ENCODE measurements around the gene TFG.

TFG gene

GRCh38 chr3:100682854-100683760 is 26.2 kb upstream of the TFG start:
- Histone ChIP-seq H3K4me1 (ENCODE audit: control insufficient read depth, insufficient read depth, low read length) (no peaks in the 10 kb centered on the region), H3K27me3 (ENCODE audit: control insufficient read depth, insufficient read depth, low read length, poor library complexity, severe bottlenecking) (no peaks in the 10 kb centered on the region), H3K4me3 (ENCODE audit: insufficient read depth, low read depth, low read length) (no peak overlapping the region), H3K9me3 (ENCODE audit: control insufficient read depth, low read length) (no peaks in the 10 kb centered on the region), H3K27ac (ENCODE audit: insufficient read depth, low read depth, low read length, poor library complexity, severe bottlenecking) (no peak overlapping the region), H3K36me3 (ENCODE audit: control insufficient read depth, insufficient read depth, low read length) (no peaks in the 10 kb centered on the region)
- WGBS, 2 experiments: 91 to 92% methylated on average over 18 of the region's 18 CpGs

GRCh38 chr3:100693225-100693624 is 16.1 kb upstream of the TFG start:
- Histone ChIP-seq H3K27me3 (ENCODE audit: control insufficient read depth, insufficient read depth, low read length, poor library complexity, severe bottlenecking) (no peaks in the 10 kb centered on the region), H3K9me3 (ENCODE audit: control insufficient read depth, low read length) (no peaks in the 10 kb centered on the region), H3K4me1 (ENCODE audit: control insufficient read depth, insufficient read depth, low read length) (no peaks in the 10 kb centered on the region), H3K27ac (ENCODE audit: insufficient read depth, low read depth, low read length, poor library complexity, severe bottlenecking) (no peak overlapping the region), H3K4me3 (ENCODE audit: insufficient read depth, low read depth, low read length) (no peak overlapping the region), H3K36me3 (ENCODE audit: control insufficient read depth, insufficient read depth, low read length) (no peaks in the 10 kb centered on the region)

- Histone ChIP-seq H3K27ac (ENCODE audit: insufficient read depth, low read depth, low read length, poor library complexity, severe bottlenecking) (no peak overlapping the region), H3K9me3 (ENCODE audit: control insufficient read depth, low read length) (no peaks in the 10 kb centered on the region), H3K27me3 (ENCODE audit: control insufficient read depth, insufficient read depth, low read length, poor library complexity, severe bottlenecking) (peaks cover 4% of the 10 kb centered on the region), H3K36me3 (ENCODE audit: control insufficient read depth, insufficient read depth, low read length) (no peaks in the 10 kb centered on the region), H3K4me1 (ENCODE audit: control insufficient read depth, insufficient read depth, low read length) (no peaks in the 10 kb centered on the region), H3K4me3 (ENCODE audit: insufficient read depth, low read depth, low read length) (no peak overlapping the region)
- WGBS, 2 experiments: 92 to 97% methylated on average over 2 of the region's 2 CpGs
These were observed 13.6 kb upstream of the TFG start for GRCh38 chr3:100695696-100696095.

GRCh38 chr3:100696161-100696560 is 13.1 kb upstream of the TFG start:
- no peaks in the 10 kb centered on the region for H3K9me3 ChIP-seq (ENCODE audit: control insufficient read depth, low read length)
- peaks cover 4% of the 10 kb centered on the region for H3K27me3 ChIP-seq (ENCODE audit: control insufficient read depth, insufficient read depth, low read length, poor library complexity, severe bottlenecking)
- H3K27ac ChIP-seq (ENCODE audit: insufficient read depth, low read depth, low read length, poor library complexity, severe bottlenecking): no peak overlapping the region
- WGBS, 2 experiments: 92 to 94% methylated on average over 3 of the region's 3 CpGs
- no peaks in the 10 kb centered on the region for H3K36me3 ChIP-seq (ENCODE audit: control insufficient read depth, insufficient read depth, low read length)
- H3K4me1 ChIP-seq (ENCODE audit: control insufficient read depth, insufficient read depth, low read length): no peaks in the 10 kb centered on the region
- no peak overlapping the region for H3K4me3 ChIP-seq (ENCODE audit: insufficient read depth, low read depth, low read length)

- Histone ChIP-seq H3K27ac (ENCODE audit: insufficient read depth, low read depth, low read length, poor library complexity, severe bottlenecking) (no peak overlapping the region), H3K4me3 (ENCODE audit: insufficient read depth, low read depth, low read length) (no peak overlapping the region), H3K4me1 (ENCODE audit: control insufficient read depth, insufficient read depth, low read length) (no peaks in the 10 kb centered on the region), H3K36me3 (ENCODE audit: control insufficient read depth, insufficient read depth, low read length) (no peaks in the 10 kb centered on the region), H3K9me3 (ENCODE audit: control insufficient read depth, low read length) (no peaks in the 10 kb centered on the region), H3K27me3 (ENCODE audit: control insufficient read depth, insufficient read depth, low read length, poor library complexity, severe bottlenecking) (peaks cover 4% of the 10 kb centered on the region)
- WGBS, 2 experiments: 89 to 90% methylated on average over 7 of the region's 7 CpGs
These were observed 12.1 kb upstream of the TFG start for GRCh38 chr3:100697172-100697571.

GRCh38 chr3:100697723-100698285 is 11.5 kb upstream of the TFG start:
- H3K4me3 ChIP-seq (ENCODE audit: insufficient read depth, low read depth, low read length): no peak overlapping the region
- no peak overlapping the region for H3K27ac ChIP-seq (ENCODE audit: insufficient read depth, low read depth, low read length, poor library complexity, severe bottlenecking)
- no peaks in the 10 kb centered on the region for H3K36me3 ChIP-seq (ENCODE audit: control insufficient read depth, insufficient read depth, low read length)
- H3K4me1 ChIP-seq (ENCODE audit: control insufficient read depth, insufficient read depth, low read length): no peaks in the 10 kb centered on the region
- no peaks in the 10 kb centered on the region for H3K9me3 ChIP-seq (ENCODE audit: control insufficient read depth, low read length)
- peaks cover 9% of the 10 kb centered on the region for H3K27me3 ChIP-seq (ENCODE audit: control insufficient read depth, insufficient read depth, low read length, poor library complexity, severe bottlenecking)
- 90 to 96% methylated on average over 5 of the region's 5 CpGs for WGBS, 2 experiments

GRCh38 chr3:100698736-100699135 is 10.6 kb upstream of the TFG start:
- Histone ChIP-seq H3K27ac (ENCODE audit: insufficient read depth, low read depth, low read length, poor library complexity, severe bottlenecking) (no peak overlapping the region), H3K4me3 (ENCODE audit: insufficient read depth, low read depth, low read length) (no peak overlapping the region), H3K9me3 (ENCODE audit: control insufficient read depth, low read length) (no peaks in the 10 kb centered on the region), H3K27me3 (ENCODE audit: control insufficient read depth, insufficient read depth, low read length, poor library complexity, severe bottlenecking) (peaks cover 16% of the 10 kb centered on the region), H3K36me3 (ENCODE audit: control insufficient read depth, insufficient read depth, low read length) (no peaks in the 10 kb centered on the region), H3K4me1 (ENCODE audit: control insufficient read depth, insufficient read depth, low read length) (no peaks in the 10 kb centered on the region)
- 89 to 97% methylated on average over 2 to 3 of the region's 3 CpGs for WGBS, 2 experiments

GRCh38 chr3:100700708-100701107 is 8.6 kb upstream of the TFG start:
- H3K4me1 ChIP-seq (ENCODE audit: control insufficient read depth, insufficient read depth, low read length): no peaks in the 10 kb centered on the region
- no peak overlapping the region for H3K4me3 ChIP-seq (ENCODE audit: insufficient read depth, low read depth, low read length)
- H3K9me3 ChIP-seq (ENCODE audit: control insufficient read depth, low read length): no peaks in the 10 kb centered on the region
- WGBS, 2 experiments: 88 to 96% methylated on average over 2 to 3 of the region's 5 CpGs
- peaks cover 36% of the 10 kb centered on the region for H3K27me3 ChIP-seq (ENCODE audit: control insufficient read depth, insufficient read depth, low read length, poor library complexity, severe bottlenecking)
- no peak overlapping the region for H3K27ac ChIP-seq (ENCODE audit: insufficient read depth, low read depth, low read length, poor library complexity, severe bottlenecking)
- no peaks in the 10 kb centered on the region for H3K36me3 ChIP-seq (ENCODE audit: control insufficient read depth, insufficient read depth, low read length)

GRCh38 chr3:100702082-100702979 is 7.0 kb upstream of the TFG start:
- Histone ChIP-seq H3K4me3 (ENCODE audit: insufficient read depth, low read depth, low read length) (no peak overlapping the region), H3K9me3 (ENCODE audit: control insufficient read depth, low read length) (no peaks in the 10 kb centered on the region), H3K27ac (ENCODE audit: insufficient read depth, low read depth, low read length, poor library complexity, severe bottlenecking) (no peak overlapping the region), H3K27me3 (ENCODE audit: control insufficient read depth, insufficient read depth, low read length, poor library complexity, severe bottlenecking) (peaks cover 52% of the 10 kb centered on the region), H3K4me1 (ENCODE audit: control insufficient read depth, insufficient read depth, low read length) (no peaks in the 10 kb centered on the region), H3K36me3 (ENCODE audit: control insufficient read depth, insufficient read depth, low read length) (no peaks in the 10 kb centered on the region)
- WGBS, 2 experiments: 87 to 88% methylated on average over 3 to 4 of the region's 4 CpGs

- H3K4me1 ChIP-seq (ENCODE audit: control insufficient read depth, insufficient read depth, low read length): no peaks in the 10 kb centered on the region
- no peaks in the 10 kb centered on the region for H3K36me3 ChIP-seq (ENCODE audit: control insufficient read depth, insufficient read depth, low read length)
- H3K9me3 ChIP-seq (ENCODE audit: control insufficient read depth, low read length): no peaks in the 10 kb centered on the region
- no peak overlapping the region for H3K27ac ChIP-seq (ENCODE audit: insufficient read depth, low read depth, low read length, poor library complexity, severe bottlenecking)
- peaks cover 58% of the 10 kb centered on the region for H3K27me3 ChIP-seq (ENCODE audit: control insufficient read depth, insufficient read depth, low read length, poor library complexity, severe bottlenecking)
- WGBS, 2 experiments: 96 to 97% methylated on average over 5 of the region's 5 CpGs
- H3K4me3 ChIP-seq (ENCODE audit: insufficient read depth, low read depth, low read length): no peak overlapping the region
These were observed 6.3 kb upstream of the TFG start for GRCh38 chr3:100702980-100703345.
